GM12891 (cell line): ENCODE results near the gene PPP6R1.

ENCODE experiments used
- PAX5 ChIP-seq: IDR thresholded peaks from 2 replicates; pipeline ENCODE4 v1.6.1; 2011; ENCODE audit warnings: low read length, moderate library complexity, mild to moderate bottlenecking; ENCODE audit not compliant: insufficient read depth, severe bottlenecking
- POLR2A ChIP-seq: IDR thresholded peaks from 2 replicates; pipeline ENCODE4 v1.6.1; 2011; ENCODE audit warnings: low read depth, low read length, control low read depth
- POLR2AphosphoS5 ChIP-seq: IDR thresholded peaks from 2 replicates; pipeline ENCODE4 v1.6.1; 2011; ENCODE audit warnings: low read depth, low read length, control low read depth
- SPI1 ChIP-seq: IDR thresholded peaks from 2 replicates; pipeline ENCODE4 v1.6.1; 2011; ENCODE audit warnings: low read depth, low read length, control low read depth
- TAF1 ChIP-seq: IDR thresholded peaks from 2 replicates; pipeline ENCODE4 v1.6.1; 2011; ENCODE audit warnings: low read depth, low read length, control low read depth

GRCh38 chr19:55304980-55305379, 46.2 kb upstream of the PPP6R1 start:
- TF ChIP-seq POLR2AphosphoS5: no peak
- no peak for TF ChIP-seq POLR2A
- no peak for TF ChIP-seq TAF1
- TF ChIP-seq PAX5: no peak
- TF ChIP-seq SPI1: no peak
